GM18498 (cell line): ENCODE data around the gene SGO2.
"Not testable (repeated sequence)": the region's sequence is repeated elsewhere in the genome, so short reads cannot be mapped to it uniquely, and the experiment has no call there.

Source experiments
- ATAC-seq: cut with Tn5 transposase; IDR thresholded peaks from one replicate; pipeline ENCODE4 v1.9.1; 2021; ENCODE audit warnings: mild to moderate bottlenecking, moderate library complexity; ENCODE audit not compliant: unreplicated experiment

Gene SGO2

DNA sequence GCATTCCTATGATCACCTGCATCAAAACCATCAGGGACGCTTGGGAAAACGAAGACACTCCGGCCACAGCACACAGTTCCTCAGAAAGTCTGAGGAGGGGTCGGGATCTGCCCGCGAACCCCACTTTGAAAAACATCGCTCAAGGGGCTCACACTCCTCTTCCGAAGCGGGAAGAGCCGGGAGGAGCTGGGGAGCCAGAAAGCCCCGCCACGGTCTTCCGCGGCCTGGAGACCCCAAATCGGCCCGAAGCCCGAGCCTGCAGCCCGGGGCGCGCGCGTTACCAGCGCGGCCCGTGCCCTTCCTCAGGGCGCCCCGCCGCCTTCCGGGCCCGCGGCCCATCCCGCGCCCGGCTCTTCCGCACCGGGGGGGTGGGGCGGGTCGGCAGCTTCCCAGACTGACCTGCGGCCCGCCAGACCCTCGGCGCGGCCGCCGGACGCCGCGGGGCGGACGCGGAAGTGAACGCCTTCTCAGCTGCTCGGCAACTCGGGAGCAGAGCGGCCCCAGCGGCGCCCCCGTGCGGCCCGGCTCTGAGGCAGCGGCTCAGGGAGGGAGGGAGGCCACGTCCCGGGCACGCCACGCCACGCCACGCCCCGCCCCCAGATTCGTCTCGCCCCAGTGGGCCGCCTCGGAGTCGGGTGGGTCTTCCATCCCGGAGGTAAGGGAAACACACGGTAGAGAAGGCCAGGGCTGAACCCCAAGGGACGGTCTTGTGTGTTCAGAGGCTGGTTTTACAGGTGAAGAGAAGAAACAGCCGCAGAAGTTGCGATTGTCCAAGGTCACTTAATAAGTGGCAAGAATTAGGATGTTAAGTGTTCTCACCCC lies 16.2 kb upstream of the SGO2 start, which contains the start of gene KCTD18:
Gene KCTD18, minus strand, starts transcription at position 457 of the 822 bp plus-strand sequence. CDS start 3,052 bp downstream, outside the sequence.
- ATAC-seq = peak; percentile 99

DNA sequence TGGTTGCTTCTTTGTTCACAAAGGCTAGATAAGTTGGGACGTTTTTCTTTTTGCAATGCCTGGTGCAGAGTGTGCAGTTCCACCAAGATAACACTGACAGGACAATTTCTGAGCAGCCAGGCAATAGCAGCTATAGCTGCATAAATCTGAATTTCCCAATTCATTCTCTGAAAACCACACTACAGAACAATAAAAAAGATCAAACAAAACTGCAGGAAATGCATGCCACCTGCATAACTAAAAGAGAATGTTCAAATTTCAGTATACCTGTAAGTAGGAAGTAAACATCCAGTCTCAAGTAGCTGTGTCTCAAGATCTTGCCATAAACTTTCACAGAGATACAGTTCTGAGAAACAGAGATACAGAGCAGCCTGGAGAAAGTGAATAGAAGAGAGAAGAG lies 10.9 kb upstream of the SGO2 start:
- no peak for ATAC-seq

DNA sequence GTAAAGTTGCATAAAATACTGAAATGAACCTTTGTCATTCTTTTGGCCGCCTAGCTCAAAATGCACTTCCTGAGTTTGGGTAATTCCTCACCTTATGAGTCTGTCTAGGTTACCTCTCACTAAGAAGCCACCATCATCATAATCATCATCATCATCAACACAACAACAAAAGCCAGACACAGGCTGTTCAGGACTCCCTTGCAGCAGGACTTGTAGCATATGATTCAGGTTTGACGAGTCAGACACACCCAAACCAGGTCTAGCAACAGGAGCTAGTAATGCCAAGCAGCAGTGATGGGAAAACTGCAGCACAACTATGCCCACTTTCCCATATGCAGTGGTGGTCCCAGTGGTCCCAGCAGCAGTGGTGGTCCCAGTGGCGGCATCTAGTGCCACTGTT lies 2.8 kb upstream of the SGO2 start:
- ATAC-seq = no peak

DNA sequence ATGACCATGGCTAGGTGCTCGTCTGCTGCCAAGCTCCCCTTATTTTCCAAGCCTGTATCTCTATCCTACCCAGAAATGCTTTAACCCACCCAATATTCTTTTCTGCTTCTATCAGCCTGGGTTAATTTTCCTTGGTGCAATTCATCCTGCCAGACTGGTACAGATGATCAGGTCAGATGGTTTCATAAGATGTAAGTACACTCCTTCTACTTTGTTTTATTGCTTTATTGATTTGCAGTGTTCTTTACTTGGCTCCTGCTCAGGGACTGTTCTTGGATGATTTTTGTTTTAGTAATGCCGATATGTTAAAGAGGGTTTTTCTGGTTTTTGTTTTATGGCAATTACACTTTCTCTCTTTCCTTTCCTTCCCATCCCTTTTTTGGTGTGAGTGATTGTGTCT lies 2.4 kb upstream of the SGO2 start:
- no peak for ATAC-seq

DNA sequence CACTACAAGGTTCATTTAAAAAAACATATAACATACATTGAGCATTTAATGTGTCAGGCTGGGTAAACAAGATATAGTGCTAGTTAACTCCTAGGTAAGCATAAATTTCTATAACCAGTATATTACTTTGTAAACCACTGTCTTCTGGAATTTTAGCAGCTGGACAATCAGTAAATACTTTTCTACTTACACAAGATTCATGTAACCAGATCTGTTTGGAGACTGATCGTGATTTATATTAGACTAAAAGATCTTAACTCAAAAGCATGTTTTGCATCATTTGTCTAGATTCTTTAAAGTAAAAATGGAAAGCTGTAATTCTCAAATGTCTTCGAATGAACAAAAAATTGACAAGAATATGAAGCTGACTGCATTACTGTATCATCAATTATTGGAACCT lies 941 bp upstream of the SGO2 start:
- no peak for ATAC-seq

DNA sequence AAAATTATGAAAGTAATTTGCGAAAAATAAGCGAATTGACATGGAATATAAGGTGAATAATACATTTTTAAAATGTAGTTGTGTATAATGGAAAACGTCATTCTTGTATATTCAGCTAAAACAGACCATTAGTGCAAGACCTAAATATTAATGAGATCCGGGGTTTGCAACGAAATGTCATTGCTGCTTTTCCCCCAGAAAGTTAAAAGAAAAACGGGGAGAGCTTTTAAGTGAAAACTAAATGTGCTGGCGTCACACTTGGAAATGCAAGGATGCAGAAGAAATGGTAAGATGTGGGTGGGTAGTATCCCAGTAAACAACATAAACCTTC lies 491 bp upstream of the SGO2 start:
- no peak for ATAC-seq

DNA sequence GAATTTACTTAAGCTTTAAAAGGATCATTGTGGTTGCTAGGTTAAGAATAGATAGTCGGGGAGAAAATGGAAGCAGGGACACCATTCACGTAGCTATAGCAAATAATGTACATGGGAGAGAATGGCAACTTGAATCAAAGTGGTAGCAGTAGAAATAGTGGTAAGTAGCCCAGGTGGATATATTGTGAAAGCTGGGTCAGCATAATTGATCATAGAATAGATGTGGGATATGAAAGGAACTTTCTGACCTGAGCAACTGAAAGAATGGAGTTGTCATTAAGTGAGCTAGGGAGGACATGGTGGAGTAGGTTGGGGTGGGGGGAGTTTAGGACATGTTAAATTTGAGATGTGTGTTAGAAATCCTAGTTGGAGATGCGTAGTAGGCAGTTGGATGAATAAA lies 2.2 kb downstream of the SGO2 start:
- no peak for ATAC-seq

DNA sequence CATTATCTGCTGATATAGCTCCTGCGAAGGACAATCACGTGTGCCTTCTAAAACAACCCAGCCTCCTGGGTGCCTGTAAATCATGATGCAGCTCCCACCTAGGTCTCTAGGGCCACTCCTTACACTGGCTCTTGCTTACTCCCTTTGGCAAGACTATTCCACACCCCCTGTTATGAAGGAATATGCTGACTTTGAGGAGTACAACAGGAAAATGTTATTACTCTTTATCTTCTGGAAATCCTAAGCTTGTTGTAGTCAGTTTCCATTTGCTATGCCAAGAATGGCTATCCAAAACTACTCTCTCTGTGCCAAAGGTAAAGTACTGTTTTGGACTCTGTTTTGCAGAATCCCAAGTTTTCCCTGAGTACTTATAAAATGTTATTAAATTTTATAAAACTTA lies 7.7 kb downstream of the SGO2 start:
- no peak for ATAC-seq

DNA sequence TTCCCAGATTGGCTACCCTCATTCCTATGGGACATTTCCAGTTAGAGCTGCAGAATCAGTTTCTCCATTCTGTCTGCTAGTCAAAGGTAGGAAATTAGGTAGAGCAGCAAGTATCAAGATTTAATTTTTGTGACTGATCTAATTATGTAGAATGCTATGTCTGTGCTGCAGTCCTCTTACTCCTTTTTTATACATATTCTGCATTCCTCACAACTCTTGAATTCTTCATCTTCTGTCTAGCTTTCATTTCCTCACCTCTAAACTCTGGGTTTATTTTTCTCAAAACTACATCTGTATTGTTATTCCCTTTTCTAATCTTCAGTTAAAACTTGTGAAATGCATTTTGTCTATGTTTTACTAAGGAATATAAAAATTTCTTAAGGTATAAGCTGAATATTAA lies 8.6 kb downstream of the SGO2 start:
- ATAC-seq = no peak

DNA sequence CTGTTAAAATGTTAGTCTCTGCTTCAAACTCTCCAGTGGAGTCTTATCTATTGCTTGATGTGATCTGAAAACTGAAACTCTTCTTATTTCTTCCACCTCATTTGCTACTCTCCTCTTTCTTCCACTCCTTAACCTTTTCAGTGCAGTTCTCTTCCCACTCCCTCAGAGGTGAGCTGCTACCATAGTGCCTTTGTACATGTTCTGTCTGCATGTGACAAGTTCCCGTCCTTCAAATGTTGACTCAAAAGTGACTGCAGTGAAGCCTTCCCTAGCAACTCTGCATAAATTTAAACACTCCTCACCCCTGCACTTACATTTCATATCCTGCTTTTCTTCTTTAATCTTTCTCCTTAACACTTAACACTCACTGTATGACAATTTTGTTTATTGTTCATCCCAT lies 12.1 kb downstream of the SGO2 start:
- ATAC-seq = no peak

DNA sequence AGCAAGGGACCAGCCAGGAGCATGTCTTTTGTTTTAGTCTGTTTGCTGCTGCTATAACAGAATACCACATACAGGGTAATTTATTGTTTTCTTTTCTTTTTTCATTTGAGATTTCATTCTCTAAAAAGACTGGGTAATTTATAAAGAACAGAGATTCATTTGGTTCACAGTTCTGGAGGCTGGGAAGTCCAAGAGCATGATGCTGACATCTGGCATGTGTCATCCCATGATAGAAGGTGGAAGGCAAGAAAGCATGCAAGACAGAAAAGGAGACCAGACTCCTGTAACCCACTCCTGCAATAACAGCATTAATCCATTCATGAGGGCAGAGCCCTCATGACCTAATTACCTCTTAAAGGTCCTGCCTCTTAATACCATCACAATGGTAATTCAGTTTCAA lies 14.8 kb downstream of the SGO2 start:
- ATAC-seq = no peak

DNA sequence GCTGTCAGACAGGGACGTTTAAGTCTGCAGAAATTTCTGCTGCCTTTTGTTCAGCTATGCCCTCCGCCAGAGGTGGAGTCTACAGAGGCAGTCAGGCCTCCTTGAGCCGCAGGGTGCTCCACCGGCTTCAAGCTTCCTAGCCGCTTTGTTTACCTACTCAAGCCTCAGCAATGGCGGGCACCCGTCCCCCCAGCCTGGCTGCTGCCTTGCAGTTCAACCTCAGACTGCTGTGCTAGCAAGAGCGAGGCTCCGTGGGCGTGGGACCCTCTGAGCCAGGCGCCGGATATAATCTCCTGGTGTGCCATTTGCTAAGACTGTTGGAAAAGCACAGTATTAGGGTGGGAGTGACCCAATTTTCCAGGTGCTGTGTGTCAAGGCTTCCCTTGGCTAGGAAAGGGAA lies 40.6 kb downstream of the SGO2 start:
- ATAC-seq = not testable (repeated sequence)

DNA sequence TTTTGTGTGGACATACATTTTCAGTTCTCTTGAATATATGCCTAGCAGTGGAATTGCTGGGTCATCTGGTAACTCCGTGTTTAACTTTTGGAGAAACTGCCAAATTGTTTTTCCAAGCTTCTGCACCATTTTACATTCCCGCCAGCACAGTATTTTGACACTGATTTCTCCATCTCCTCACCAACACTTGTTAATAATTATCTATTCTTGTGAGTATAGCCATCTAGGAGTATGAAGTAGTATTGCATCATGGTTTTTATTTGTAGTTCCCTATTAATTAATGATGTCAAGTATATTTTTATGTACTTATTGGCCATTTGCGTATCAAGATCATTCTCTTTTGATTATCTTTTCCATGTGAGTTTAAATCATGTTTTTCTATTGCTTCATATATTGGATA lies 41.9 kb downstream of the SGO2 start:
- ATAC-seq = no peak

DNA sequence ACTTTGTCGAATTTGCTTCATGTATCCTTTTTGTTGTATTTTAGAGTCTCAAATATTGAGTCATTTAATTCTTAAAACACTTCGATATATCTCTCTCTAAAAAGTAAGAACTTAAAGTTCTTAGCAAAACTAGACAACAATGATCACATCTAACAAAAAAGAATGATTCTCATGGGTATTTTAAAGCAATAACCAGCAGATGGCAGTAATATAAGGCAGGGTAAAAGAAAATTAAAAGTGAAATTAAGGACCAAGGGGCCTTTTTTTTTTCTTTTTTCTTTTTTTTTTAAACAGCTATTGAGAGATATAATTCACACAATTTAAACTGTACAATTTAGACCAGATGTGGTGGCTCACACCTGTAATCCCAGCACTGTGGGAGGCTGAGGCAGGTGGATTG lies 50.0 kb downstream of the SGO2 start:
- ATAC-seq = no peak

DNA sequence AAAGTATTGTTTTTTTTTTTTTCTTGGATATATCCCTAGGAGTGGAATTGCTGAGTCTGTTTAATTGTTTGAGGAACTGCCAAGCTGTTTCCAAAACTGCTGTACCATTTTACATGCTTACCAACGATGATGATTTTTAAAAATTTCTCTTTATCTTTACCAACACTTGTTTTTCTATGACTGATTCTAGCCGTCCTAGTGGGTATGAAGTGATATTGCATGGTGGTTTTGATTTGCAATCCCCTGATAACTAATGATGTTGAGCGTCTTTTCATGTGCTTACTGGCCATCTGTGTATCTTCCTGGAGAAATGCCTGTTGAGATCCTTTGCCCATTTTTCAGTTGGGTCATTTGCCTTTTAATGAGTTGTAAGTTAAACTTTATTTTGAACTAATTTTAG lies 51.0 kb downstream of the SGO2 start:
- no peak for ATAC-seq

DNA sequence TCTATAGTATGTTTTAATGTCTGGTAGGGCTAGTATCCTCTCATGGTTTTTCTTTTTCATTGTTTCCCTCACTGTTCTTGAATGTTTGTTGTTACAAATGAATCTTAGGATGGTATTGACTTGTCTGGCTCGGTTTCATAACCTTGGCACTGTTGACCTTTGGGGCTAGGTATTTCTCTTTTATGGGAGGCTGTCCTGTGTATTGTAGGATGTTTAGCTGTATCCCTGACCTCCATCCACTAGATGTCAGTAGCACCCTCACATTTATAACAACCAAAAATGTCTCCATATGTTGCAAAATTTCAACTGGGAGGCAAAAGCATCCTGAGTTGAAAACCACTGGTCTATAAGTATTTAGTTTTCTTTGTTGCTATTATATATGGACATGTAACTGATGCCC lies 52.8 kb downstream of the SGO2 start:
- ATAC-seq = peak; percentile 51

DNA sequence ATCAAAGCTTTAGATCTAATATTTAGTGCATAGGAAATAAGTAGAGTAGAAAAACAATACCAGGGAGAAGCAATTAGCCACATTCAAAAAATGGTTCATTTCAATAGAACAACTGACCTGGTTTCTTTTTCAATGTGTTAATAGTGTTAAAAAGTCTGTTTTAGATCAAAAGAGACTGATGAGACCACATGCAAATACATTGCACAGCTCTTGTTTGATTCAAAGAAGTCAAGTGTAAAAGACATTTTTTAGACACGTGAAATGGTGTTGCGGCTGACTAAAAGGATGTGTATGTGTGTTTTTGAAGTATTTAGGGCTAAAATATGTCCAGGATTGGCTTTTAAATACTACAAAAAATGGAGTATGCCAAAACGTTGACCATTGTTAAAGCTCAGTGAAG lies 58.6 kb downstream of the SGO2 start:
- ATAC-seq = no peak

DNA sequence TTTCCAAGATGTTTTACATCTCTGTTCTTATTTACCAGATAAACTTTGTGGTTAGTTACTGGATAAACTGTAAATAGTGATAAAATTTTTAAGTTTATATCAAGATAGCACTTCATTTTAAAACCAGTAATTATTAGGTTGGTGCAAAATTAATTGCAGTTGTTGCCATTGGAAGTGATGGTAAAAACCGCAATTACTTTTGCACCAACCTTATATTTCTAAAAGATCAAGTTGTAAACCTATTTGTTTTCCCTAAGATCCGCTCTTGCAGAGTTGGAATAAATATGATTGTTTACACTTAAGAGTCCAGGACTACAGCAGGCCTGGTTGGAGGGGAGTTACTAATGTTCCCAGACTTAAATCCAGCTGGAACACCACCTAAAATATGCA lies 59.3 kb downstream of the SGO2 start:
- no peak for ATAC-seq

DNA sequence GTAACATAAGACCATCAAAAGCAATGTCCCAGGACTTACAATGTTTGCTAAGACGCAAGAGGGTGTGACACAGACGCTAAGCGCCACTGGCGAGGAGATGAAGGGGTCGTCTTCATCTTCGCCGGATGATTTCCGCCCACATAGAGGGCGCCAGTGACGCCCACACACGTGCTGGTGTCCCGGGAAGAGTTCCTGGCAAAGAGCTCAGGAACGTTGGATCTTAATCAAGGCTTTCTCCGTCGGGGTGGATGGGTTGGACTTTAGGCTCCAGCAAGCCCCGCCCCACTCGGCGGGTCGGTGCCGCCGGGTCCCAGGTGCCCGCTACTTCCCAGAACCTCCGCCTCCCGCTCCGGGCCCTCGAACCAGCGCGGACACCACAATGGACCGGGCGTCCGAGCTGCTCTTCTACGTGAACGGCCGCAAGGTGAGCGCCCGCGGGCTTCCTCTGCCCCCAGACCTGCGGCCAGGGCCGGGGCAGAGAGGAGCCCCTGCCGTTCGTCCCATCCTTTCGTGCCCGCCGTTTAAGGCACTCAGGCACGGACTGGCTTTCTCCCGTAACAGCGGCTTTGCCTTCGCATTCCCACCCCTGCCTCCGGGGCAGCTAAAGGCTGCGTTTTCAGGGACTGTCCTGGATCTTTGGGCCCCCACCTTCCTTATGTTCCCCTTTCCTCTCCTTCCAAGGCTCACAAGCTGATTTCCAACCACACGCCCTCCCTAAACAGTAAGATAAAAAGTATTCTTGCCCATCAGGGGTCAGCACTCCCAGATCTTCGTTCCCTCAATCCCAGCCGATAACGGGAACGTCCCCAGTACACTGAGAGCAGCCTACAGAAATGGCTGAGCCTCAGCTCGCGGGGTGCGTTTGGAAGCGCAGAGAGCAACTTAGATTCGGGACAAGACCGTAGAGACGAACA lies 60.0 kb downstream of the SGO2 start, which contains the start of gene AOX1:
Gene AOX1, plus strand, starts transcription at position 285 of the 914 bp plus-strand sequence. Its CDS starts 95 bp downstream, at position 380.
- peak; percentile 62 for ATAC-seq

DNA sequence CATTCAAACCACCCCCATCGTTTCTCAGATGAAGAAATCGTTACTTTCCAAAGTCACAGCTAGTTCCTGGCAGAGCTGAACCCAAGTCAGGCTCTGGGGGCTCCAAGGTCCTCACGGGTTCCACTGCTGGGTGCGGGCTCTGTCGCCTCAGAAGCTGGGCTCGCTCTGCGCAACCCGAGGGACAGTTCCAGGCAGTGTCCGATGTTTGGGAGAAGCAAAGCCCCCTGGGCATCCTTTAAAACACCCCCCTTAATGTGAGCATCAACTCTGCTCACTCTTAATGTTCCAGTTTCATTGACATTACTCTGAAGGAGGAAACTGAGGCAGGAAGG lies 60.6 kb downstream of the SGO2 start:
- ATAC-seq = no peak

DNA sequence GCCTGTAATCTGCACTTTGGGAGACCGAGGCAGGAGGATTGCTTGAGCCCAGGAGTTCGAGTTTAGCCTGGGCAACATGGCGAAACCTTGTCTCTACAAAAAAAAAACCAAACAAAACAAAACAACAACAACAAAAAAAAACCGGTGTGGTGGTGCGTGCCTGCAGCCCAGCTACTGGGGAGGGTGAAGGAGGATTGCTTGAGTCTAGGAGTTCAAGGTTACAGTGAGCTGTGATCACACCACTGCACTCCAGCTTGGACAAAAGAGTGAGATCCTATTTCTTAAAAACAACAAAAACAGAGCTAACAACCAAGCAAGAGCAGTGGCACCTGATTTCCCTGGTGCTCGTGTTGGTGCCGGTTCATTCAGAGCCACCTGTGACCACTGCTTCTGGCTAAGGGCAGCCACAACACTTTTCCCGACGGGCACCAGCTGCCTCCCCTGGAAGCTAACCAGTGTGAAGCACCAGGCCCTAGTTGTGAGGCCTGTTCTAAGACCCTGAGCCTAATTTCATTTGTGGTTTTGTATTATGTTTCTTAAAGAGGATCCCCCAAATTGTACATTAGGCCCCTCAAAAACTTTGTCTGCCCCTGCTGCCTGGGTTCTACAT lies 61.1 kb downstream of the SGO2 start:
- ATAC-seq = no peak
